ENCODE results near the gene DCLRE1B.

DNA sequence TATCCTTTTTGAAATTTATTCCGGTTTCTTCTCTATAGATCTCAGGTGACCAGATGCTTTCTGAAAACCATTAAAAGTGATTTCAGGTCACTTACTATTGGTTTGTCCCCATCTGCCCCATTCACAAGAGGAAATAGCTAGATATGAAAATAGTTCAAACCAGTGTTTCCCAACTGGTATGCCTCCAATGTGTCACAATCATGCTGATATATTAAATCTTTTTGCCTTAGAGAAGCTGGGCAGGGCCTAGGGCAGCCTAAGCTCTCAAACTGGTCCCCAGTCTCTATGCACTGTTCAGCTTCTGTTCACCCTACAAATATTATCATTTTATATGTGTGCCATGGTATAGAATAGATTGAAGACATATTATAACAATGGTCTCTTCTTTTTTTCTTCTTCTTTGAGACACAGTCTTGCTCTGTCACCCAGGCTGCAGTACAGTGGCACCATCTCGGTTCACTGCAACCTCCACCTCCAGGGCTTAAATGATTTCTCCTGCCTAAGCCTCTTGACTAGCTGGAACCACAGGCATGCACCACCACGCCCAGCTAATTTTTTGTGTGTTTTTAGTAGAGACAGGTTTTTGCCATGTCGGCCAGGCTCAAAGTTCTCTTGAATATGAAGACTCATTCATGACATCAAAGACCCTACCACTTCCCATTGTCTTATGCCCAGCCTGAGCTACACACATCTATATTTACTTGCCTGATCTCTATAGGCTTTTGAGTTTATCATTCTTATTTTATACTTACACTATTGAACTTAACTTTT, 49.3 kb upstream of the DCLRE1B start:
- TF ChIP-seq, protein P1, sequence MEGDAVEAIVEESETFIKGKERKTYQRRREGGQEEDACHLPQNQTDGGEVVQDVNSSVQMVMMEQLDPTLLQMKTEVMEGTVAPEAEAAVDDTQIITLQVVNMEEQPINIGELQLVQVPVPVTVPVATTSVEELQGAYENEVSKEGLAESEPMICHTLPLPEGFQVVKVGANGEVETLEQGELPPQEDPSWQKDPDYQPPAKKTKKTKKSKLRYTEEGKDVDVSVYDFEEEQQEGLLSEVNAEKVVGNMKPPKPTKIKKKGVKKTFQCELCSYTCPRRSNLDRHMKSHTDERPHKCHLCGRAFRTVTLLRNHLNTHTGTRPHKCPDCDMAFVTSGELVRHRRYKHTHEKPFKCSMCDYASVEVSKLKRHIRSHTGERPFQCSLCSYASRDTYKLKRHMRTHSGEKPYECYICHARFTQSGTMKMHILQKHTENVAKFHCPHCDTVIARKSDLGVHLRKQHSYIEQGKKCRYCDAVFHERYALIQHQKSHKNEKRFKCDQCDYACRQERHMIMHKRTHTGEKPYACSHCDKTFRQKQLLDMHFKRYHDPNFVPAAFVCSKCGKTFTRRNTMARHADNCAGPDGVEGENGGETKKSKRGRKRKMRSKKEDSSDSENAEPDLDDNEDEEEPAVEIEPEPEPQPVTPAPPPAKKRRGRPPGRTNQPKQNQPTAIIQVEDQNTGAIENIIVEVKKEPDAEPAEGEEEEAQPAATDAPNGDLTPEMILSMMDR (optimal IDR thresholded peaks at IDR 0.05 in 1 of 3, IDR thresholded peaks at IDR 0.05 in 1 of 3, conservative IDR thresholded peaks at IDR 0.05 in 1 of 3; ENCODE audit: extremely low read depth in 1 of 3, insufficient read depth in 2 of 3, low read length in 3 of 3): no peak
- no peak for TF ChIP-seq EZH2 (IDR thresholded peaks at IDR 0.05; ENCODE audit: low read length)
